Neural crest cell (in vitro differentiated cells): Measurements from ENCODE around the gene SLC9A8. TPM values are rescaled to one million over a fixed set of nuclear protein-coding genes. Genes with fewer than 3 reads are reported as not detected.

ENCODE experiments used
- DNase-seq: peaks from one replicate; pipeline ENCODE4 v3.0.0; 2021; ENCODE audit warnings: low read depth, mixed read lengths, low spot score
- H3K27ac Mint-ChIP-seq: one replicate; pipeline ENCODE4 v1.8.0; 2021; ENCODE audit warnings: mild to moderate bottlenecking, mixed read lengths; ENCODE audit not compliant: unreplicated experiment
- H3K27me3 Mint-ChIP-seq: 2 replicates; pipeline ENCODE4 v1.8.0; 2021; ENCODE audit warnings: low read depth, mild to moderate bottlenecking, mixed read lengths
- H3K36me3 Mint-ChIP-seq: 2 replicates; pipeline ENCODE4 v1.8.0; 2021; ENCODE audit warnings: low read depth, mild to moderate bottlenecking, mixed read lengths
- H3K4me1 Mint-ChIP-seq: 2 replicates; pipeline ENCODE4 v1.8.0; 2021; ENCODE audit warnings: mixed read lengths
- H3K4me3 Mint-ChIP-seq: one replicate; pipeline ENCODE4 v1.8.0; 2021; ENCODE audit warnings: mild to moderate bottlenecking, mixed read lengths
- H3K9me3 Mint-ChIP-seq: 2 replicates; pipeline ENCODE4 v1.8.0; 2021; ENCODE audit warnings: mixed read lengths
- total RNA-seq: library from RNA; stranded (reverse); gene quantifications from 2 replicates; pipeline ENCODE4 v1.2.1, GENCODE V29; 2021
- TF ChIP-seq, protein P1 (sequence below): fragments of 200-600 bp; sonication (generic); conservative IDR thresholded peaks from 2 replicates; pipeline ENCODE4 v1.5.0; 2021; ENCODE audit warnings: antibody characterized with exemption, mild to moderate bottlenecking

The SLC9A8 gene
- total RNA-seq, 1 donor from 2014 or later: 9.7 TPM

DNA sequence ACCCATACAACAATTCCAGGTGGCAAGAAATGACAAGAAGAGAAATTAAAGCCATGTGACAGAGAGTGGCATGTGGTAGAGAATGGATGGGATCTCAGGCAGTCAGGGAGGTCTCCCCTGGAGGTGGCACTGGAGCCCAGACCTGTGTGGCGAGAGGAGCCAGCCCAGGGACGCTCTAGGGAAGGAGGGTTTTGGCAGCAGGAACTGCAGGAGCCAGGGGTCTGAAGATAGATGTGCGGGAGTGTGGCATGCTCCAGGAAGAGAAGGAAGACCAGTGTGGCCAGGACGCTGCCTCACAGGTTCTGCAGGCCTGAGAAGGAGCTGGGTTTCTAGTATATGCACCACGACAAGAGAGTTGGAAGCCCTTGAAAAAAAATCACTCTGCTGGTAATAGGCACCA is 57.6 kb downstream of the SLC9A8 start:
- no peak overlapping the region for H3K4me3 Mint-ChIP-seq
- TF ChIP-seq, protein P1, sequence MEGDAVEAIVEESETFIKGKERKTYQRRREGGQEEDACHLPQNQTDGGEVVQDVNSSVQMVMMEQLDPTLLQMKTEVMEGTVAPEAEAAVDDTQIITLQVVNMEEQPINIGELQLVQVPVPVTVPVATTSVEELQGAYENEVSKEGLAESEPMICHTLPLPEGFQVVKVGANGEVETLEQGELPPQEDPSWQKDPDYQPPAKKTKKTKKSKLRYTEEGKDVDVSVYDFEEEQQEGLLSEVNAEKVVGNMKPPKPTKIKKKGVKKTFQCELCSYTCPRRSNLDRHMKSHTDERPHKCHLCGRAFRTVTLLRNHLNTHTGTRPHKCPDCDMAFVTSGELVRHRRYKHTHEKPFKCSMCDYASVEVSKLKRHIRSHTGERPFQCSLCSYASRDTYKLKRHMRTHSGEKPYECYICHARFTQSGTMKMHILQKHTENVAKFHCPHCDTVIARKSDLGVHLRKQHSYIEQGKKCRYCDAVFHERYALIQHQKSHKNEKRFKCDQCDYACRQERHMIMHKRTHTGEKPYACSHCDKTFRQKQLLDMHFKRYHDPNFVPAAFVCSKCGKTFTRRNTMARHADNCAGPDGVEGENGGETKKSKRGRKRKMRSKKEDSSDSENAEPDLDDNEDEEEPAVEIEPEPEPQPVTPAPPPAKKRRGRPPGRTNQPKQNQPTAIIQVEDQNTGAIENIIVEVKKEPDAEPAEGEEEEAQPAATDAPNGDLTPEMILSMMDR: no peak
- peaks cover 3% of the 10 kb centered on the region for H3K36me3 Mint-ChIP-seq
- peaks cover 8% of the 10 kb centered on the region for H3K4me1 Mint-ChIP-seq
- H3K27ac Mint-ChIP-seq: peak overlapping the region; percentile 65
- H3K27me3 Mint-ChIP-seq: no peaks in the 10 kb centered on the region
- no peak for DNase-seq
- no peaks in the 10 kb centered on the region for H3K9me3 Mint-ChIP-seq

DNA sequence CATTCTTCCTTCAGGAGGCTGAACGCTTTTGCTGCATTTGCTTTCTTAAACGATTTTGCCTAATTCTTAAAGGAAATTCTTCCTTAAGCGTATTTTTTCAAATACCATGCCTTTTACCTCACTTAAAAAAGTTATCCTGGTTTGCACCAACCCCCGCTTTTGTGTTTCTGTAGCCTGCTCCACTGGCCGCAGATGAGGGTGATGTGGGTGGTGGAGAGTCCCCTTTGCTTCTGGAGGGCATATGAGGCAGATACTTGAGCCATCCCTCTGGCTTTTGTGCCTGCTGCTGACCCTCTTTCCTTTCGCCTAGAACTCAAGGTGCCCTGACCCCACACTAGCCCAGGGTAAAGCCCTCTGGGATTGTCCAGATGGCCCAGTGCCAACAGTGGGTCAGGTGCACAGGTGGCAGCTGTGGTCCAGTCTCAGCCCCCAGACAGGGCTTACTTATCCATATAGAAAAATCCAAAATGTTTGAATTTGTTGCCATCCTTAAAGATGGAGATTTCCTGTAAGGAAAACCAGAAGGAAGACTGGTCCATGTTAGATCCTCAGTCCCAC is 58.8 kb downstream of the SLC9A8 start:
- Mint-ChIP-seq H3K4me3 (no peak overlapping the region), H3K27me3 (no peaks in the 10 kb centered on the region), H3K4me1 (peaks cover 8% of the 10 kb centered on the region), H3K27ac (no peak overlapping the region), H3K36me3 (peaks cover 3% of the 10 kb centered on the region), H3K9me3 (no peaks in the 10 kb centered on the region)
- TF ChIP-seq, protein P1: no peak
- DNase-seq: no peak

DNA sequence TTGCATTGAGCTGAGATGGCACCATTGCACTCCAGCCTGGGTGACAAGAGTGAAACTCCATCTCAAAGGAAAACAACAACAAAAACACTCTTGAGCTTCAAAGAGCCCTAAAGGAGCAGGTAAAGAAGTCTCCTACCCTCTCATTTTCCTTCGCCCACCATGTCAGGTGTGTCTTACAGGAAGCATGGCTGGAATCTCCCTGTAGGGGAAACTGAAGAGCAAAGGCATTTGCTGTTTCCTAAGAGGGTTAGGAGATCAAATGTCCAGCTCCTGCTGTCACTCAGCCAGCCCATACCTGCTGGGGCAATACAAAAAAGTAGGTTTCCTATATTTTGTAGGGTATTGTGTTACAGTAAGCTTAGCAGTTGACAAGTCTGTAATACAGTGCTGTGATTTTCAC is 59.4 kb downstream of the SLC9A8 start:
- Mint-ChIP-seq H3K27me3 (no peaks in the 10 kb centered on the region), H3K4me1 (peaks cover 8% of the 10 kb centered on the region), H3K4me3 (no peak overlapping the region), H3K27ac (no peak overlapping the region), H3K36me3 (peaks cover 3% of the 10 kb centered on the region), H3K9me3 (no peaks in the 10 kb centered on the region)
- no peak for DNase-seq
- TF ChIP-seq, protein P1: no peak

DNA sequence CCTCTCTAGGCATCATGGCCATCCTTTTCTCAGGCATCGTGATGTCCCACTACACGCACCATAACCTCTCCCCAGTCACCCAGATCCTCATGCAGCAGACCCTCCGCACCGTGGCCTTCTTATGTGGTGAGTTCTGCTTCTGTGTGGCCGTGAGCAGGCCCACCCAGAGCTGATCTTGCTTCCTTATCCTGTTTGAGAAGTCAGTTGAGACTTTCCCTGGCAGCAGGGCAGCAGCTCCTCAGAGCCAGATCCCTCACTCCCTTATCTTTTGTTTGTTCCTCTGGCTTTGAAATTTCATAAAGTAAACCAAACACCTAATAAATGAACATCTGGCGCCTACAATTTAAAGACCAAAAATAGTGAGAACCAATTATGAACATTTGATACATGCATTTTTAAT is 62.1 kb downstream of the SLC9A8 start:
- H3K27me3 Mint-ChIP-seq: no peaks in the 10 kb centered on the region
- H3K27ac Mint-ChIP-seq: peak overlapping the region; percentile 2
- peaks cover 3% of the 10 kb centered on the region for H3K36me3 Mint-ChIP-seq
- no peak overlapping the region for H3K4me3 Mint-ChIP-seq
- H3K9me3 Mint-ChIP-seq: no peaks in the 10 kb centered on the region
- TF ChIP-seq, protein P1: no peak
- no peaks in the 10 kb centered on the region for H3K4me1 Mint-ChIP-seq
- no peak for DNase-seq

DNA sequence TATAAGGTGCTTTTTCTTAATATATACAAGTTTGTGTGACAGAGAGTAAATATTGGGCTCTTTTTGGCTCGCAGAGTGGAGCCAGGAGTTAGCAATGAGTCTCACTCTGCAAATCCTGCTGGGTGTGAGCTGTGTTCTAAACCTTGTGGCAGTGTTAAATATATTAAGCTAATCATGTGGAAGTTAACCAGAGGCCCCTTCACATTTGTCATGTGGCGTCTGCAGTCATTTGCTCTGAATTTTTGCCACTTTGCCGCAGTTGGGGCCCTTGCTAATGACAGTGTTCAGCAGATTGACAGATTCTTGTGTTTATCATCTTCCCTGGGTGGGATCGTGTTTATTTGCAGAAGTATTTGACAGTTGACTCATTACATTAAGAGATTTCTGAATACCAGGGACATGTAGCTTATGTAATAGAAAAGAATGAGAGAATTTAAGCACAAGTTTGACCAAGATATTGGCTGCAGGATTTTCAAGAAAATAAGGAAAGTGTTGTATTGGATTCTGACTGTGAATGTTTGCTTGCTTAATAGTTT is 64.8 kb downstream of the SLC9A8 start:
- TF ChIP-seq, protein P1: no peak
- H3K27me3 Mint-ChIP-seq: no peaks in the 10 kb centered on the region
- H3K4me3 Mint-ChIP-seq: no peak overlapping the region
- H3K4me1 Mint-ChIP-seq: no peaks in the 10 kb centered on the region
- peaks cover 3% of the 10 kb centered on the region for H3K36me3 Mint-ChIP-seq
- no peak overlapping the region for H3K27ac Mint-ChIP-seq
- no peaks in the 10 kb centered on the region for H3K9me3 Mint-ChIP-seq
- DNase-seq: no peak
